HEK293 (cell line): ENCODE data around the gene SWT1.

Experiments
- CTCF ChIA-PET: fragments of 350-600 bp; formaldehyde crosslinking; extraction: SDS; loops from one replicate; lab custom pipeline; 2021; ENCODE audit warnings: antibody characterized with exemption; lab: Yijun Ruan, JAX
- POLR2A ChIA-PET: fragments of 300-600 bp; formaldehyde crosslinking; extraction: SDS; loops from one replicate; lab custom pipeline; 2020; ENCODE audit warnings: antibody characterized with exemption, inconsistent platforms; lab: Yijun Ruan, JAX
- H3K27ac ChIP-seq: fragments of 200-500 bp; sonication (Bioruptor generic); 2 replicates; pipeline ENCODE4 v1.5.1; 2014; ENCODE audit warnings: low read depth, low read length, control low read depth, inconsistent platforms; ENCODE audit errors: extremely low read depth
- H3K36me3 ChIP-seq, 2 experiments: fragments of 200-500 bp in 1 of 2; sonication (Bioruptor generic) in 1 of 2; 1 replicate in 1 of 2; 2 replicates in 1 of 2; pipeline ENCODE4 v1.5.1; 2014 to 2017; ENCODE audit warnings: inconsistent platforms in 2 of 2, low read length in 2 of 2; ENCODE audit not compliant: control insufficient read depth in 2 of 2, insufficient read depth in 1 of 2
- H3K4me1 ChIP-seq: fragments of 200-500 bp; sonication (Bioruptor generic); 2 replicates; pipeline ENCODE4 v1.5.1; 2014; ENCODE audit warnings: mild to moderate bottlenecking, low read length, inconsistent platforms; ENCODE audit not compliant: control insufficient read depth, insufficient read depth
- H3K4me3 ChIP-seq: 2 replicates; pipeline ENCODE4 v1.5.1; 2011; ENCODE audit warnings: low read depth, mild to moderate bottlenecking, control low read depth, low read length, moderate library complexity
- H3K9me3 ChIP-seq: fragments of 200-500 bp; sonication (Bioruptor generic); 2 replicates; pipeline ENCODE4 v1.5.1; 2014; ENCODE audit warnings: low read depth, low read length, inconsistent platforms; ENCODE audit not compliant: control insufficient read depth, insufficient read depth
- ATF2 ChIP-seq: fragments of 450-650 bp; formaldehyde crosslinking; IDR thresholded peaks from 2 replicates; pipeline ENCODE4 v1.5.1; 2016; ENCODE audit warnings: missing biosample characterization, missing genetic modification characterization, low read depth
- BCL6B ChIP-seq: fragments of 450-650 bp; formaldehyde crosslinking; IDR thresholded peaks from 2 replicates; pipeline ENCODE4 v1.5.1; 2017; ENCODE audit warnings: missing biosample characterization, missing genetic modification characterization
- GLIS1 ChIP-seq: fragments of 450-650 bp; formaldehyde crosslinking; IDR thresholded peaks from 2 replicates; pipeline ENCODE4 v1.5.1; 2016; ENCODE audit warnings: missing biosample characterization, missing genetic modification characterization
- INSM2 ChIP-seq: fragments of 450-650 bp; formaldehyde crosslinking; IDR thresholded peaks from 2 replicates; pipeline ENCODE4 v1.5.1; 2016; ENCODE audit warnings: missing biosample characterization, missing genetic modification characterization
- KLF1 ChIP-seq: fragments of 450-650 bp; formaldehyde crosslinking; IDR thresholded peaks from 2 replicates; pipeline ENCODE4 v1.5.1; 2016; ENCODE audit warnings: missing biosample characterization, missing genetic modification characterization
- OSR2 ChIP-seq: fragments of 450-650 bp; formaldehyde crosslinking; IDR thresholded peaks from 2 replicates; pipeline ENCODE4 v1.5.1; 2016; ENCODE audit warnings: missing biosample characterization, missing genetic modification characterization
- PRDM10 ChIP-seq: fragments of 450-650 bp; formaldehyde crosslinking; IDR thresholded peaks from 2 replicates; pipeline ENCODE4 v1.5.1; 2016; ENCODE audit warnings: missing biosample characterization, missing genetic modification characterization
- SCRT2 ChIP-seq: fragments of 450-650 bp; formaldehyde crosslinking; IDR thresholded peaks from 2 replicates; pipeline ENCODE4 v1.5.1; 2016; ENCODE audit warnings: missing biosample characterization, missing genetic modification characterization
- ZBTB21 ChIP-seq: fragments of 450-650 bp; formaldehyde crosslinking; IDR thresholded peaks from 2 replicates; pipeline ENCODE4 v1.5.1; 2017; ENCODE audit warnings: missing biosample characterization, missing genetic modification characterization
- ZBTB48 ChIP-seq: fragments of 450-650 bp; formaldehyde crosslinking; IDR thresholded peaks from 2 replicates; pipeline ENCODE4 v1.5.1; 2016; ENCODE audit warnings: missing biosample characterization, missing genetic modification characterization
- ZNF24 ChIP-seq: fragments of 450-650 bp; formaldehyde crosslinking; IDR thresholded peaks from 2 replicates; pipeline ENCODE4 v1.5.1; 2016; ENCODE audit warnings: missing biosample characterization, missing genetic modification characterization
- ZNF362 ChIP-seq: fragments of 450-650 bp; formaldehyde crosslinking; IDR thresholded peaks from 2 replicates; pipeline ENCODE4 v1.5.1; 2016; ENCODE audit warnings: missing biosample characterization, missing genetic modification characterization
- ZNF366 ChIP-seq: fragments of 450-650 bp; formaldehyde crosslinking; conservative IDR thresholded peaks from 2 replicates; pipeline ENCODE4 v1.5.1; 2016; ENCODE audit warnings: missing biosample characterization, missing genetic modification characterization
- ZNF416 ChIP-seq: fragments of 450-650 bp; formaldehyde crosslinking; IDR thresholded peaks from 2 replicates; pipeline ENCODE4 v1.5.1; 2016; ENCODE audit warnings: missing biosample characterization, missing genetic modification characterization
- ZNF558 ChIP-seq: fragments of 450-650 bp; formaldehyde crosslinking; IDR thresholded peaks from 2 replicates; pipeline ENCODE4 v1.5.1; 2016; ENCODE audit warnings: missing biosample characterization, missing genetic modification characterization
- ZNF623 ChIP-seq: fragments of 450-650 bp; formaldehyde crosslinking; IDR thresholded peaks from 2 replicates; pipeline ENCODE4 v1.5.1; 2016; ENCODE audit warnings: missing biosample characterization, missing genetic modification characterization
- ZNF629 ChIP-seq: fragments of 450-650 bp; formaldehyde crosslinking; IDR thresholded peaks from 2 replicates; pipeline ENCODE4 v1.5.1; 2017; ENCODE audit warnings: missing biosample characterization, missing genetic modification characterization
- ZNF677 ChIP-seq: fragments of 450-650 bp; IDR thresholded peaks from 2 replicates; pipeline ENCODE4 v1.5.0; 2018; ENCODE audit warnings: missing biosample characterization, mild to moderate bottlenecking, missing genetic modification characterization, moderate library complexity
- ZNF704 ChIP-seq: fragments of 450-650 bp; formaldehyde crosslinking; IDR thresholded peaks from 2 replicates; pipeline ENCODE4 v1.5.1; 2016; ENCODE audit warnings: missing biosample characterization, missing genetic modification characterization
- ZXDB ChIP-seq: fragments of 450-650 bp; formaldehyde crosslinking; IDR thresholded peaks from 2 replicates; pipeline ENCODE4 v1.5.1; 2016; ENCODE audit warnings: missing biosample characterization, missing genetic modification characterization

The SWT1 gene

GRCh38 chr1:185322636-185323035 is 165.7 kb downstream of the SWT1 start:
- Histone ChIP-seq H3K27ac (no peak overlapping the region), H3K9me3 (no peaks in the 10 kb centered on the region), H3K4me3 (no peak overlapping the region), H3K36me3 (no peaks in the 10 kb centered on the region), H3K4me1 (0 out of 2 replicates have a peak, but pooled peaks cover 2% of the 10 kb centered on the region)
- POLR2A ChIA-PET, result no interaction called here
- TF ChIP-seq ZNF623 (tag by site-specific recombination), result no peak
- no peak for TF ChIP-seq SCRT2
- no peak for TF ChIP-seq BCL6B
- CTCF ChIA-PET, result no interaction called here

GRCh38 chr1:185324118-185324517 is 167.2 kb downstream of the SWT1 start:
- ChIA-PET POLR2A (no interaction called here), CTCF (interaction anchor here (0.5 to 1.1 kb wide), 3 partner anchors 101 to 163 kb away, joined by 3 read pairs; no protein-coding TSS in a partner anchor)
- Histone ChIP-seq H3K9me3 (no peaks in the 10 kb centered on the region), H3K27ac (no peak overlapping the region), H3K4me1 (no peaks in the 10 kb centered on the region), H3K36me3 (no peaks in the 10 kb centered on the region), H3K4me3 (no peak overlapping the region)
- no peak for TF ChIP-seq ZNF677
- no peak for TF ChIP-seq GLIS1 (tag by site-specific recombination)
- TF ChIP-seq ZNF362 (tag by site-specific recombination), result no peak
- TF ChIP-seq INSM2 (tag by site-specific recombination), result no peak
- TF ChIP-seq ZNF366 (tag by site-specific recombination), result no peak
- TF ChIP-seq ZNF24 (tag by site-specific recombination), result no peak
- no peak for TF ChIP-seq ZXDB (tag by site-specific recombination)
- TF ChIP-seq ZBTB21, result no peak
- TF ChIP-seq ATF2 (tag by site-specific recombination), result no peak
- TF ChIP-seq ZNF416, result no peak
- no peak for TF ChIP-seq KLF1 (tag by site-specific recombination)
- TF ChIP-seq ZBTB48 (tag by site-specific recombination), result no peak
- no peak for TF ChIP-seq ZNF704

GRCh38 chr1:185325413-185325812 is 168.4 kb downstream of the SWT1 start:
- ChIA-PET CTCF (interaction anchor here (1.0 kb wide), 1 partner anchor 12 kb away, joined by 3 read pairs; no protein-coding TSS in a partner anchor), POLR2A (interaction anchor here (0.6 kb wide), 1 partner anchor 156 kb away, joined by 5 read pairs; no protein-coding TSS in a partner anchor)
- TF ChIP-seq OSR2 (tag by site-specific recombination) (peak; percentile 55; the same call in 1 of the 2 replicates), ZNF24 (tag by site-specific recombination) (0 out of 2 replicates have a peak, but pooled peaks have one; percentile 25), ZNF558 (tag by site-specific recombination) (no peak), PRDM10 (tag by site-specific recombination) (peak; percentile 37), ZNF629 (tag by site-specific recombination) (peak; percentile 70; the same call in 1 of the 2 replicates)
- TF ChIP-seq, all 188 proteins: peak for 4
- H3K27ac ChIP-seq, result no peak overlapping the region
- H3K4me3 ChIP-seq, result no peak overlapping the region
- no peaks in the 10 kb centered on the region for H3K9me3 ChIP-seq
- no peaks in the 10 kb centered on the region for H3K4me1 ChIP-seq
- no peaks in the 10 kb centered on the region for H3K36me3 ChIP-seq
